HG03457 (cell line): ENCODE results near the gene DCAF10.
"Not testable (repeated sequence)": the region's sequence is repeated elsewhere in the genome, so short reads cannot be mapped to it uniquely, and the experiment has no call there.

ENCODE experiments used
- ATAC-seq: cut with Tn5 transposase; IDR thresholded peaks from one replicate; pipeline ENCODE4 v1.9.1; 2021; ENCODE audit warnings: moderate number of reproducible peaks; ENCODE audit not compliant: unreplicated experiment

DCAF10 gene

DNA sequence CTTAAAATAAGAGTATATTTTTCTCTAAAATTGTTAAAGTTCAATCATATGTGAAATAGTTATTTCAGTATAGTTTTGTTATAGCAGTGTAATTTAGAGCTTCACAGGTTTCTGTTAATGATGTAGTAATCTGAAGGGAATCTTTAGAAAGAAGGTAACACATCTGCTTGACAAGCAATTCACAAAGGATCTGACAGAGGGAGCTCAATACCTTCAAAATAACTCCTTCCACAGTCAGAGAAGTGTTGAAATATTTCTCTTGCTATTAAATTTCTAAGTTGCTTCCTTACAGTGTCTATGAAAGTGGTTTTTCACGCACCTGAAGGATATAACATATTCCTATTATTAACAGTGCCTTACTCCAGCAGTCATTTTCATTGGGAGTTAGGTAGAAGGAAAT is 58.4 kb downstream of the DCAF10 start:
- ATAC-seq: no peak

DNA sequence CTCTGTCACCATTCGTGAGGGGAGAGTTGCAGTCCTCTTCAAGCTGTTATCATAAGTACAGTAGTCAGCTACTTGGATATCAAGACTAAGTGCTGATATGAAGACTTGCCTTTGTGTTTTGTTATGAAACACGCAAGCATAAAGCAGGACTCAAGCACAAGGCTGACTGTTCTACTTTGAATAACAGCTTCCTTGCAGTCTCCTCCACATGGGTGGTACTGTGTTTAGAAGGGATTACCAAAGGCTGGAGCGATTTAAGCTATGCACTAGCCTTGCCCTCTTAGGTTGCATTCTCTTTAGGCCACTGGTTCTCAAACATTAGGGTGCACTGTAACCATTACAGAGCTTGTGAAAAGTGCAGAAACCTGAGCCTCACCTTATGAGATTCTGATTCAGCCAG is 61.9 kb downstream of the DCAF10 start:
- no peak for ATAC-seq

DNA sequence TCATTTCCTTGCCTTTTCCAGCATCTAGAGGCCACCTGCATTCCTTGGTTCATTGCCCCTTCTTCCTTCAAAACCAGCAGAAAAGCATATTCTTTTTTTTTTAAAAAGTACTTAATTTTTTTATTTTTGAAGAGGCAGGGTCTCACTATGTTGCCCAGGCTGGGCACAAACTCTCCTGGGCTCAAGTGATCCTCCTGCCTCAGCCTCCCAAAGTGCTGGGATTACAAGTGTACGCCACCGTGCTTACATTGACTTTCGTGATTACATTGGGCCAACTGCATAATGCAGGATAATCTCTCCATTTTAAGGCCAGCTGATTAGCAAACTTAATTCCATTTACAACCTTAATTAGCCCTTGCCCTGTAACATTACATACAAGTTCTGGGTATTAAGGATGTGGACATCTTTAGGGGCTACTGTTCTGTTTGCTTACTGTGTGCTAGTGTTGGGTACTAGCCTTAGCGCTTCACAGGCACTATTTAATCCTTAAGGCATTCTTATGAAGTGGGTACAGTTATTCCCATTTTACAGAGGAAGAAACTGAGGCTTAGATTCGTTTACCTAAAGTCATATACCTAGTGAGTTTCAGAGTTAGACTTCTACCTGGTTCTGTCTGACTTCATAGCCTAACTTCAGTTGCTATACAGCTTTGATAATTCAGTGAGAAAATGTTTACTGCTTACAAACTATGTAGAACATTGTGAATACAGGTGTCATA is 69.6 kb downstream of the DCAF10 start:
- no peak for ATAC-seq

DNA sequence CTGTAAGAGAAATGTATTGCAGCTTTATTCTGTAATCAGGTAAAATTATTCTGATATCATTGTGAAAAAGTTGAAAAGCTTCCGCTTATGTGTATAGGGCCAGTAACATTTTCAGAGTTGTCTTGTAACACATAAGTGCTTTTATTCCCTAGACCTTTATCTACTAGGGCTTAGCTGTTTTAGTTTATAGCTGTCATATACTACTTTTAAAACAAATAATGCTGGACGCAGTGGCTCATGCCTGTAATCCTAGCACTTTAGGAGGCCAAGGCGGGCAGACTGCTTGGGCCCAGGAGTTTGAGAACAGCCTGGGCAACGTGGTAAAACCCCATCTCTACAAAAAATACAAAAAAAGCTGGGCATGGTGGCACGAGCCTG is 70.2 kb downstream of the DCAF10 start:
- no peak for ATAC-seq

DNA sequence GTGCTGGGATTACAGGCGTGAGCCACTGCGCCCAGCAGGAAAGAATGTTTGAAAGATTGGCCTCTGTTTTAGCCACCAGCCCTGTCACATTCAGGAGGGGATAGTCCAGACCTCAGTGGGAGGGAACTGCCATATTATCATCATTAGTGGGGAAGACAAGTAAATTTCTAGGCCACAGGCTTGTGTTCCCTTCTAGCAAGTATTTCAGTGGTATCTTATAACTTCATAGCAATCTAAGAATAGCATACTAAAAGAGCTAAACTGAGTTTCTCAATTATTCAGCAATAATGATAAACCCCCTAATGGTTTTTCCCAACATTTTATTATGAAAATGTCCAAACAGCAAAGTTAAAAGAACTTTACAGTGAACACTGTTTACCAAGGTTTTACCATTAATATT is 73.4 kb downstream of the DCAF10 start:
- no peak for ATAC-seq

DNA sequence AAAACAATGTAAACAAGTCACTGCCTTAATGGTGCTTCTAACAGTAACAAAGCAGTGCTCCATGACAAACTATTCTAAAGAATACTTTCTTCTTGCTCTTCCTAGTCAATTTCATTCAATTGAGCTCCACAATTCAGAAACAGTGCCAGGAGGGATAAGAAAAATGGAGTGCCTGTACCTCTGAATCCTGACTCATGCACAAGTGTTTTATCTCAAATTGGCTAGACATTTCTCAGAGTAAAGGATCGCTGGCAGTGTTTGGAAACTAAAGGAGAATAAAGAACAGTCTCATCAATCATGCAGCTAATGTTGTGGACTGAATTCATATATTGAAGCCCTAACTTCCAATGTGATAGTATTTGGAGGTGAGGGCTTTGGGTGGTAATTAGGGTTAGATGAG is 75.8 kb downstream of the DCAF10 start:
- no peak for ATAC-seq

DNA sequence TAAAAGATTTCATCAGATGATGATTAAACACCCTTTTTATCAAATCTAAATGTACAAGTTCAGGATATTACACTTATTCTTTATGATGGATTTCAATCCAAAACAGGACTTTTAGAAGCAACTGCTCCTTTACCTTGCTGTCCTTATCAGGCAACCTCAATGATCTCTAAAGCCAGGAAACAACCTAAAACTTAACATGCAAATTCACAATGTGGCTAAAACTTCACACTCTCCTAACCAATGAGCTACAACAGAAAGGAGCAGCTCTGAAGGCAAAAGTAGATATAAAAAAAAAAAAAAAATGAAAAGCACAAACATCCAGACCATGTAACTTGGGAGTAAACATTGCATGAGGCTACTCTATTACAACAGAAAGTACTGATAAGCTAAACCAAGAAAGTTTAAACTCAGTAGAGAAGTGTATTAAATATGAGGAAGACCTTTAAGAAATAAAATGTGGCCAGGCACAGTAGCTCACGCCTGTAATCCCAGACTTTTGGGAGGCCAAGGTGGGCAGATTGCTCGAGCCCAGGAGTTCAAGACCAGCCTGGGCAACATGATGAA is 80.4 kb downstream of the DCAF10 start:
- no peak for ATAC-seq

DNA sequence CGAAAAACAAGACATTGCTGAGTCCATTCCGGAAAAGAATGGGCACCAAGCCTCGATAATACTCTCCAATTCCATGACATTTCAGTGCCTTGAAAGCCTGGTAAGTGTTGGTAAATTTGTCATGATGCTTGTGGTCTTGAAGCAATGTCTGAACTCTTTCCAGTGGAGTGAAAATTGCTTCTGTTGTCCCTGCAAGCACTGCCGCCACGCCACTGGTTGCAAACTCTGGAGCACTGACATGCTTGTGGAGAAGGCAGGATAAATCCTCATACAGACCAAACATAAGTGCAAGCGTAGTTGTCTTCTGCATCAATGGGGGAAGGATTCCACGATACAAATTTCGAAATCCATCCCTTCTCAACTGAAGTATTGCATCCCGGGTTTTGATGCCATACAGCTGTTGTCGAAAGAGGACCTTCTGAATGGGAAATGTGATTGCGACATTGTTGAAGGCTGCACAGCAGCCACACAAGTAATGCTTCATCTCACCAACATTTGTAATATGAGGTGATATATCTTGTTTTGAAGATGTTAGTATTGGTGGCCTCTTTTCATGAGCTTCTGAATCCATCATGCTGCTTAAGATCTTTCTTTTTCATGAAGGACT is 87.5 kb downstream of the DCAF10 start:
- not testable (repeated sequence) for ATAC-seq

DNA sequence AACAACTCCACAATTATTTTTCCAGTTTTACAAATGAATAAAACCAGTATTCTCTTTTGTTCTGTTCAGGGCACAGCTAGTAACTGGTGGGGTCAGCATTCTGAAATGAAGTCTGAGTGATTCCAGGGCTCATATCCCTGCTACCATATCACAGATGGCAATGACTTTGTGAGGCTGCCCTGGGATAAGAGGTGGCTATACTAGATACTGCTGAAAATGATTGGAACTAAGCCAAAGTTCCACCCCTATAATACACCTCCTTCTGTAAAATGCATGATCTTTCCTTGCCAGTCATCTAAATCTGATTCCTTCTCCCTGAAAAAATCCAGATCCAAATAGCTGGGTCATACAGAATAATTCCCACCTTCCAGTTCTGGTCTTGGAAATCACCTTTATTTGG is 88.9 kb downstream of the DCAF10 start:
- ATAC-seq: no peak

DNA sequence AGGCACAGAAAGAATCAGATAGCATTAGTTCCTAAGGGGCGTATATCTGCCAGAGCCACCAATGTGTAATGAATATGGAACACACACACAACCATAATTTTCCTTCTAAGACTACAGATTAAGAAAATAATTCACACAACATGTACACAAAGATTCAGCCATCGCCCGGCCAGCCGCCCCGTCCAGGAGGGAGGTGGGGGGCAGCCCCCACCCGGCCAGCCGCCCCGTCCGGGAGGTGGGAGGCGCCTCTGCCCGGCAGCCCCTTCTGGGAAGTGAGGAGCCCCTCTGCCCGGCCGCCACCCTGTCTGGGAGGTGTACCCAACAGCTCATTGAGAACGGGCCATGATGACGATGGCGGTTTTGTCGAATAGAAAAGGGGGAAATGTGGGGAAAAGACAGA is 90.4 kb downstream of the DCAF10 start:
- ATAC-seq: not testable (repeated sequence)

DNA sequence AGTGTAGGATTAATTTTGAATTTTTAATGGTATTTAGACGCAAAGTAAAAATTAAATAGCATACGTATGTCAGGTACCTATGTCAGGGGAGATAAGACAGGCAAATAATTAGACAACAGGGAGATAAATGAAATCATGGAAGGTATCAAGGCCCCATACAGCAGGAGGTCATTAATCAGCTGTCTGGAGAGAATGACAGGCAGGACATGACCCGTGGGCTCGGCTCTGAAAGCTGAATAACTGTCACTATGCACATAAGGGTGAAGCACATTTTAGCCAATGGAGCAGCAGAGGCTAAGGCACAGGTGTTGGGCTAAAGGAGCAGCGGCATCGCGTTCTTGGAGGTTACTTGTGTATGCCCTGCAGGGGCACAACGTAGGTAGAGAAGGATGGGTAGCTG is 91.5 kb downstream of the DCAF10 start:
- ATAC-seq: no peak

DNA sequence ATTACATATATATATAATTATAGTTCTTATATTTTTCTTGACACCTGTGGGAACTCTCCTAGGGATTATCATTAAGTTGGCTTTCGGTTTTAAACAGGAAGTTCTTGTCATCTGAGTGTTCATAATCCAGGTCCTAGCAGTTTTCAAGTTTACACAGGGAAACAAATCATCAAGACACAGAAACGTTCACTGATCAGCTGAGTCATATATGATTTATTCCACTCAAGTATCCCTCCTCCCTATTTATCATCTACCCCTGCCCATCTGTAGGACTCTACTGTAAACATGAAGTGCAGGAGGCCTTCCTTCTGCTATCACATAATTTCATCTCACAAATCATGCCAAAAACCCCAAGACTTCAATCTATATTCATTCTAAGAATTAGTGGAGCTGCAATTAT is 97.1 kb downstream of the DCAF10 start:
- ATAC-seq: no peak

DNA sequence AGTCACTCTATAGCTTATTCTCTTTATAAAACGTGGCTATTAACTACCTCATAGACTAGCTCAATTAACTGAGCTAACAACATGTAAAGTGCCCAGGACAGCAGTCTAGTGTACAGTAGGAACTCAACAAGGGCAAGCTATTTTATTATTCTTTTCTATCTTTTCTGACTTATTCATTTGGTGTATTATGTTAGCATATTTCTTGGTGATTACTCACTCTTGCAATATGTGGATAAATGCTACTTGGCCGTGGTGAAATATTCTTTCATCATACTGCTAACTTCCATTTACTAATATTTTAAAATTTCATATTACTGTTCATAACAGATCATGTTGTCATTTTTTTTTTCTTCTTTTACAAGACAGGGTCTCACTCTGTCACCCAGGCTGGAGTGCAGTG is 98.4 kb downstream of the DCAF10 start:
- no peak for ATAC-seq

DNA sequence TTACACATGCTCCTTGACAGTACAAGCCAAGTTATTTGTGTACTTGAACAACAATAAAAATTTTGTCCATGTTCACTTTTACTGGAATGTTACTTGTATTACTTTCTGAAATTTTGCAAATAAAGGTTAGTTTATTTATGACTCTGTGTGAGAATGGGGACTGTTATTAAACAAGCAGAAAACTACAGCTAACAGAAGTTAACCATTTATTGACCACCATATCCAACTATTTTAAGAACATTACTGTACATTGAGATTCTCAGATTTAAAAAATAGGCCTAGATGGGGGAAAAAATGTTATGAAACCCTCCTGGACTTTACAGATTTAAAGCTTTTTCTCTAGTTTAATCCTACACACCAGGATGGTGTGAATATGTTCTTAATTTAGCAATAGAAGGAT is 101.5 kb downstream of the DCAF10 start:
- no peak for ATAC-seq

DNA sequence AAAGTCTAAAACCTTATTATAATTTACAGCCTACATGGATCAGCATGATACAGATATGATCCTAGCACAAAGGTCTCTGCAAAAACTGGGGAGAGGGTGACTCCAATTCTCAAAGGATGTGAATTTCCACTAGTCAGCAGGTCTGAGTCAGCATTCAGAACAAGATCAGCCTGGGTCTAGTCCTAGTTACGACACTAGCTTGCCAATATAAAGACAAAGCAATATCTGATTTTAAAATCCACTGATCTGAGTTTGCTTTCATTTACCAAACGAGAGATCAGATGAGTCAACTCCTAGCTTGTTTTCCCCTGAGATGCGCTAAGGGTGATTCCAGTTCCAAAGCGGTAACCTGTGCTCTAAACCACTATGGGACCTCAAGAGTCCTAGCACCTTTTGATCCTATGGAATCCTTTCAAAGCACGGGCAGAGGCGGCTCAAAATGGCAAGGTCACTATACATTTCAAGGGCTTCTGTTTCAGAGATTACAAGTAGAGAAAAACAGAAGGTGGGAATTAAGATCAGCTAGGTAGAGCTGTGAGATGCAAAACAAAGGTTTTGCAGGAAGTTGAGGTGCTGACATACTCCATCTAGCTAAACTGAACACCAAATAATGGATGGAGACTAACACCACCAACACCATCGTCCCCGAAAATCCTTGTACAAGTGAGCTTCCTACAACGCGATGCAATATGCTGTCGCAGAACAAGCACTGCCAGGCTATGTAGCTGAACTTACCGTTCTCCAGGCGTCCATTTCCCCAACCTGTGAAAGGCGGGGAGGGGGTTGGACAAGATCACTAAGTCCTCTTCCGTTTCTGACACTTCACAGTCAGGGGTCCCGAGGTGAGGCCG is 102.4 kb downstream of the DCAF10 start:
- no peak for ATAC-seq

DNA sequence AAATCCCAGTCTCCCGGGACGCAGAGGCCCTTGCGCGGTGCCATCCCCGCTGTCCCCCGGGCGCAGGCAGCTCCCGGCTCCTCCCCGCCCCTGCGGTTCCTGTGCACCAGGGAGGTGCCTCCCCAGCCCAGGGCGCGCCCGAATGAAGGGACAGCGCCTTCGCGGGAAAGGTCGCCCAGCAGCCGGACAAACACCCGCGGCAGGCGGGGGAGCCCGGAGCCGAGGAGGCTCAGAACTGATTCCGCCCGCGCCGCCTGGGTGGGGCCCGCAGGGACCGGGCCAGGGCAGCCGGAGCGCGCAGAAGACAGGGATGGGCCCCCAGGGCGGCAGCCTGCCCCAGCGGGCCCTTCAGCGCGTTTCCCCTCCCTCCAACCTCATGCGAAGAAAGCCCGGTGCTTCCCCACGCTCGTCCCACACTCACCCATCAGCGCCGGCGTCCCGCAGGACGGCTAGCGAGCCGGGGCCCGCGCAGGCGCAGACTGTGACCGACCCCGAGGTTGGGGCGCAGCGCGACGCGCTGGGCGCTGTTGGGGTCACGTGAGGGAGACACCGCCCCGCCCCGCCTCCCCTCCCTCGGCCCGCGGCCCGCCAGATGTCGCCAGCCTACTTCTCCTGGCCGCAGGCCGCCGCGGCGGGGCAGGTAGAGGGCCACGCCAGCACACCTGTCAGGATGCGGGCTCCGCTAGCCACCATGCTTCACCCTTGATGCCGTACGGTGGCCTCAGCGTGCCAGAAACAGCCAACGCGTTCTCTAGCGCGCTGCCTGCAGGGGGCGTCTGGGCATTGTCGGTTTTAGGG is 103.2 kb downstream of the DCAF10 start, which contains the start of gene SLC25A51:
Gene SLC25A51 (minus strand): TSS at position 481 of the 798 bp plus-strand sequence. CDS start 15,577 bp downstream, outside the sequence.
- ATAC-seq: peak; percentile 75

DNA sequence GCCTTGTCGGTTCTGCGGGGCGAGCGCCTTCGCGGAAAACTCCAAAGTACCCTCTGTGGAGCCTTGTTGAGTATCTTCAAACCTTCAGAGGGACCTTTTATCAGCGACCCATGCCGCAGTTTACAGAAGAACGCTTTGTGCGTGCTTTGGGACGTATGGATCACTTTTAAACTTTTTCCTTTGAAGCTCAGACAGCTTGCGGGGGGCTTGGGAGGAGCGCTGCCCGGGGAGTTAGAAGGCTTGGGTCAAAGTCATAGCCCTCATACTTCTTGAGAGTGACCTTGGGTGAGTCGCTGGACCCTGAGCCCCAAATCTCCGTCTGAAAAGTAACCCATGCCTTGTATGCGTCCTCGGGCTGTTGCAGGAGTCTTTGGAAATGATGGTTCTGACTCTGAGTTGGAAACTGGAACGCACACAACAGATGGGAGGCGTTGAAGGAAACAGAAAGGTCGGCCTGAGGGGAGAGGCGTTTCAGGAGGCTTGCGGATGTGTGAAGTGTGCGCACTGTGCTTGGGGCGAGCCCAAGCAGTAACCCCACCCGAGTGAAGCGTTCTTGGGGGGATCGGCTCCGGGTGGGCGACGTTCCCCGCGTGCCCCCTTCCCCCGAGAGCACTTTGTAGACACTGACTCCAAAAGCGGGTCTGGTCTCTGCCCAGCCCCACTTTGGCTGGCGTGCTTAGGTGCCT is 104.0 kb downstream of the DCAF10 start:
- no peak for ATAC-seq

DNA sequence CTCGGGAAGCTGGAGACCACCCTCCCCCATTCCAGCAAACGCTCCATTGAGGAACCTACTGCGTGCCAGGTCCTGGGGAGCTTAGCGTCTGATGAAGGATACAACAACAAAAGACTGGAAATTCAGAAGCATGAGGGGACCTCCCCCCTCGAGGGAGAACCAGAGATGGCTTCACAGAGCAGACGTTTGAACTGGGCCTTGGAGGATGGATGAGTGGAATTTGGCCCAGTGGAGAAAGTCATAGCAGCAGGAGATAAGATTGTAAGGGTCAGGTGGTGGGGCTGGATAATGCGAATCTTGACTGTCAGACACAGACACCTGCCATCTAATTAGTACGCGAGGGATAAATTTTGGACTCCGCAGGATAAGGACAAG is 104.5 kb downstream of the DCAF10 start:
- ATAC-seq: no peak

DNA sequence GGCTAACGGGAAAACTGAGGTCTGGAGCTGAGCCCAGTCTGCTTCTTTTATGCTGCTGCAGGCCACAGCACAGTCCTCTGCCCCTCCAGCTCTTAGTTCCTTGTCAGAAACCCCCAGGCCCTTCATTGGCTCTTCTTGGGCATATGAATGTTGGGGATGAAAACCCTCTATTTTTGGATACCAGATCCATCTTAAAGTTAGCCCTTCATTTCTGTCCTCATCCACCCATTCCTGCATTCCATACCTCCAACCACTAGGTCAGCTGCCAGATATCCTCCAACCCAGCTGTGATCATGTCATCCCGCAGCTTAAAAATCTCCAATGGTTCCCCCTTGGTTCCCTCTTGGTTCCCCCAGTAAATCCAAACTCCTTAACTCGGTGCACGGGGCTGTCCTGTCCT is 105.2 kb downstream of the DCAF10 start:
- ATAC-seq: no peak
